HS-27A (cell line): Measurements from ENCODE around the gene PCARE.

Experiments used
- DNase-seq: peaks from one replicate; pipeline ENCODE4 v3.0.0-alpha.2; 2012; ENCODE audit warnings: low read depth, missing footprints

The PCARE gene

GRCh38 chr2:29035016-29035745 is 39.1 kb downstream of the PCARE start:
- DNase-seq, result no peak

GRCh38 chr2:29033656-29034055 is 40.7 kb downstream of the PCARE start:
- no peak for DNase-seq

GRCh38 chr2:29033172-29033571 is 41.2 kb downstream of the PCARE start:
- peak; percentile 22 for DNase-seq

- no peak for DNase-seq
Observed at GRCh38 chr2:29032189-29032588, 42.1 kb downstream of the PCARE start.

GRCh38 chr2:29031046-29031445 is 43.3 kb downstream of the PCARE start:
- no peak for DNase-seq

GRCh38 chr2:29025711-29026110 is 48.6 kb downstream of the PCARE start:
- DNase-seq, result no peak

GRCh38 chr2:29024882-29025430 is 49.4 kb downstream of the PCARE start:
- DNase-seq, result no peak

GRCh38 chr2:29023188-29023587 is 51.1 kb downstream of the PCARE start:
- DNase-seq, result no peak

- no peak for DNase-seq
Observed at GRCh38 chr2:29022679-29023078, 51.6 kb downstream of the PCARE start.

- no peak for DNase-seq
Observed at GRCh38 chr2:29021886-29022285, 52.4 kb downstream of the PCARE start.

- no peak for DNase-seq
Observed at GRCh38 chr2:29017716-29018435, 56.4 kb downstream of the PCARE start.

GRCh38 chr2:29016504-29016903 is 57.8 kb downstream of the PCARE start:
- no peak for DNase-seq

GRCh38 chr2:29015701-29016470 is 58.4 kb downstream of the PCARE start:
- DNase-seq, result no peak

GRCh38 chr2:29014811-29015421 is 59.4 kb downstream of the PCARE start:
- DNase-seq, result peak; percentile 15

GRCh38 chr2:29014331-29014730 is 60.0 kb downstream of the PCARE start:
- DNase-seq, result no peak

GRCh38 chr2:29013057-29013780 is 61.1 kb downstream of the PCARE start:
- DNase-seq, result no peak

GRCh38 chr2:29012211-29012681 is 62.1 kb downstream of the PCARE start:
- DNase-seq, result no peak
